Uterus (tissue), 4 donors: ENCODE data around the gene SMOC2. TPM values are rescaled to one million over a fixed set of nuclear protein-coding genes. Genes with fewer than 3 reads are reported as not detected.

ENCODE experiments used
- DNase-seq, 2 donors: peaks; one replicate each; pipeline ENCODE4 v3.0.0-alpha.2; 2019 to 2020
- H3K27ac ChIP-seq, 2 donors: fragments of 200-600 bp; sonication (generic); 1 replicate in 1 of 2; 2 replicates in 1 of 2; pipeline ENCODE4 v1.5.1; 2016 to 2018
- H3K27me3 ChIP-seq, 2 donors: fragments of 200-600 bp; sonication (generic); one replicate each; pipeline ENCODE4 v1.5.1; 2018 to 2019; ENCODE audit warnings: control low read depth in 1 of 2
- H3K36me3 ChIP-seq, 2 donors: fragments of 200-600 bp; sonication (generic); one replicate each; pipeline ENCODE4 v1.5.1; 2019; ENCODE audit warnings: control low read depth in 1 of 2
- H3K4me1 ChIP-seq, 2 donors: fragments of 200-600 bp; sonication (generic); one replicate each; pipeline ENCODE4 v1.5.1; 2018 to 2019; ENCODE audit warnings: control low read depth in 1 of 2
- H3K4me3 ChIP-seq, 2 donors: fragments of 200-600 bp; sonication (generic); 1 replicate in 1 of 2; 2 replicates in 1 of 2; pipeline ENCODE4 v1.5.1; 2018 to 2019; ENCODE audit warnings: mild to moderate bottlenecking in 1 of 2
- H3K9me3 ChIP-seq, 2 donors: fragments of 200-600 bp; sonication (generic); one replicate each; pipeline ENCODE4 v1.5.1; 2019; ENCODE audit warnings: control low read depth in 1 of 2
- POLR2A ChIP-seq, 2 donors: fragments of 450-650 bp; IDR thresholded peaks; one replicate each; pipeline ENCODE4 v1.6.1; 2016; ENCODE audit warnings: antibody characterized with exemption in 2 of 2, mild to moderate bottlenecking in 1 of 2, moderate library complexity in 1 of 2
- intact Hi-C: fragments of 100-400 bp; cut with DNase I; formaldehyde crosslinking; loops from one replicate; pipeline ENCODE4 v1.15.1; 2023; ENCODE audit warnings: low total_unique reads
- total RNA-seq, 4 donors: library from RNA; depleted of rRNA in 3 of 4; stranded (reverse); fragments of >200 nt in 3 of 4; gene quantifications; one replicate each; pipeline versions ENCODE4 v1.1.0 to v1.2.4, GENCODE V29; 2014 to 2023
- TF ChIP-seq, protein P1 (sequence below), 4 experiments: fragments of 200-600 bp in 2 of 4; fragments of 450-650 bp in 2 of 4; sonication (generic) in 2 of 4; IDR thresholded peaks; one replicate each; pipeline ENCODE4 v1.5.1; 2016 to 2019; ENCODE audit warnings: antibody characterized with exemption in 4 of 4, mild to moderate bottlenecking in 2 of 4, moderate library complexity in 1 of 4
- donor health status: DM: yes; HTN: yes; CAD: no.

The SMOC2 gene
- total RNA-seq, 4 donors from 2014 or later = 98.2 to 139 (median 121) TPM

DNA sequence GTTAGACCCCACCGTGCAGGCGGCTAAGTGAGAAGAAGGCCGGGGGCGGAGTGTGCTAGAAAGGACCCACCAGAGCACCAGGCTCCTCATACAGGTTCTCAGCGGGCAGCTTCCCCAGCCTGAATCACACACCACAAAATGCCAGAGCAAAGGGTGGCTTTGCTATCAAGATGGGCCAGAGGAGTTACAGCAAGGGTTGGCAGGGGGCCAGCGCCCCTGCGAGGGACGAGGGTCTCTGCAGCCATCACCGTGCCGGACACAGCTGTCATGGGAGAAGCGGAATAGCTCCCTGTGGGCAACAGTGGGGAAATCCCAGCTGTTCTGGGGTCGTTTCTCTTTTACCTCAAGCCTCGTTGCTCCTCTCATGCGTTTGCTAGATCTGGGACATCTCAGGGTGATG lies 206.3 kb downstream of the SMOC2 start:
- Histone ChIP-seq H3K27ac (peak overlapping the region in 1 of 2 donors; percentile 43), H3K9me3 (no peaks in the 10 kb centered on the region), H3K27me3 (no peaks in the 10 kb centered on the region), H3K4me3 (no peak overlapping the region), H3K4me1 (no peaks in the 10 kb centered on the region), H3K36me3 (no peaks in the 10 kb centered on the region)
- DNase-seq = no peak
- intact Hi-C loops = no loop called here
- TF ChIP-seq, protein P1, sequence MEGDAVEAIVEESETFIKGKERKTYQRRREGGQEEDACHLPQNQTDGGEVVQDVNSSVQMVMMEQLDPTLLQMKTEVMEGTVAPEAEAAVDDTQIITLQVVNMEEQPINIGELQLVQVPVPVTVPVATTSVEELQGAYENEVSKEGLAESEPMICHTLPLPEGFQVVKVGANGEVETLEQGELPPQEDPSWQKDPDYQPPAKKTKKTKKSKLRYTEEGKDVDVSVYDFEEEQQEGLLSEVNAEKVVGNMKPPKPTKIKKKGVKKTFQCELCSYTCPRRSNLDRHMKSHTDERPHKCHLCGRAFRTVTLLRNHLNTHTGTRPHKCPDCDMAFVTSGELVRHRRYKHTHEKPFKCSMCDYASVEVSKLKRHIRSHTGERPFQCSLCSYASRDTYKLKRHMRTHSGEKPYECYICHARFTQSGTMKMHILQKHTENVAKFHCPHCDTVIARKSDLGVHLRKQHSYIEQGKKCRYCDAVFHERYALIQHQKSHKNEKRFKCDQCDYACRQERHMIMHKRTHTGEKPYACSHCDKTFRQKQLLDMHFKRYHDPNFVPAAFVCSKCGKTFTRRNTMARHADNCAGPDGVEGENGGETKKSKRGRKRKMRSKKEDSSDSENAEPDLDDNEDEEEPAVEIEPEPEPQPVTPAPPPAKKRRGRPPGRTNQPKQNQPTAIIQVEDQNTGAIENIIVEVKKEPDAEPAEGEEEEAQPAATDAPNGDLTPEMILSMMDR (IDR thresholded peaks at IDR 0.05) = no peak
- no peak for TF ChIP-seq POLR2A (IDR thresholded peaks at IDR 0.05)

DNA sequence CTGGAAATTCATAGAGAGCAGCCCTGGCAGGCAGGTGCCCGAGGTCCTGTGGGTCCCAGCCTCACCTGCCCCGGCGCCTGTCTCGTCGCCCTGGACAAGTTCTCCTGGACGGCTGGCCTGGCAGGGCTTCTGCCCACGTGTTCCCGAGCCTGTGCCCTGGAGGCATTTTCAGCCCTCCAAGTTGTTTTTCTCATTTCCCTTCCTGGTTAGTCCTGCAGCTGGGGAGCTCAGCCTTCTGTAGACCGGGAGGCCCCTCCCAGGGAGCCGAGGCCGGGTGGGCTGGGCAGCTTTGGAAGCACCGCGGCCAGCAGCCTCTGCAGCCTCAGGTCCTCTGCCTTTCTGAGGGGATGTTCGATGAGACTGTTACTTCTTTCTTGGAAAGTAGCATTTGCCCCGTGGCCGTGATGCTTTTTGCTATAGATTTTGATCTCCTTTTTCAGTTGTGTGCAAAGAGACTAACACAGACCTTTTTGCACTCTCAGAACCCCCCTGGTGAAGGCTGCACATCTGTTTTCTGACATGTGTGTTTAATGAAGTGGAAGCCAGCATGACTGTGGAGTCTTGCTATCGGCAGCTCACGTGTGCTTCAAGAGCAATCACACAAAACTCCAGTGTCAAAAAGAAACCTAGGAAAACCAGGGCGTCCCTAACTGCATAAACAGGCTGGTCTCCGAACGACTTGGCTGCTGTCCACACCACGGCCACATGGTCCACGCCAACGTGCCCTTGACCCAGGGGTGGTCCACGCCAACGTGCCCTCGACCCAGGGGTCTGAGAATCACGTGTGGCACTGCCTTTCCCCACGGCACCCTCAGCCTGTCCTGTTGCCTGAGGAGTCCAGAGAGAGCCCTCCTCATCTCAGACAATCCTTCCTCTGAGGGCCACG lies 207.5 kb downstream of the SMOC2 start:
- no peak for TF ChIP-seq POLR2A (IDR thresholded peaks at IDR 0.05)
- TF ChIP-seq, protein P1 (IDR thresholded peaks at IDR 0.05) = no peak
- no peak for DNase-seq
- Histone ChIP-seq H3K27me3 (no peaks in the 10 kb centered on the region), H3K27ac (peak overlapping the region in 1 of 2 donors; percentile 66), H3K4me3 (no peak overlapping the region), H3K9me3 (no peaks in the 10 kb centered on the region), H3K4me1 (no peaks in the 10 kb centered on the region), H3K36me3 (no peaks in the 10 kb centered on the region)
- intact Hi-C loops = no loop called here

DNA sequence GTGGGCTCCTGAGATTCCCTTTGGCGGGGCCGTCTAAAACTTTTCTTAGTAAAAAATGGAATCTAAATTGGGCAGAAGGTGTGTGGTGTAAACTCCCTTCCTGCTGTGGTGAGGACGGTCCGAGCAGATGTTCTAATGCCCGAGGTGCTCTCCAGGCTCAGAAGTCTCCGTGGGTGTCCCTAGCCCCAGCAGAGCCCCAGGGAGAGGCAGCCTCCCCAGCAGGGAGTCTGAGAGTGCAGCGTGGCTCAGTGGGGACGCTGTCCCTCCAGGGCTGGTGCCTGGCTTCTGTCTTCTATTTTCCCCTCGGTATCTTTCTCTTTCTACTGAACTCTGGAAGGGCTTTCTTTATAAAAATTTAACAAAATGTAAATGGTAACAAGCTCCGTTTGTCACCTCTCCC lies 208.2 kb downstream of the SMOC2 start:
- intact Hi-C loops = no loop called here
- H3K9me3 ChIP-seq = no peaks in the 10 kb centered on the region
- no peak for TF ChIP-seq POLR2A (IDR thresholded peaks at IDR 0.05)
- TF ChIP-seq, protein P1 (IDR thresholded peaks at IDR 0.05) = no peak
- H3K36me3 ChIP-seq = no peaks in the 10 kb centered on the region
- H3K4me1 ChIP-seq = no peaks in the 10 kb centered on the region
- no peaks in the 10 kb centered on the region for H3K27me3 ChIP-seq
- peak overlapping the region in 1 of 2 donors; percentile 66 for H3K27ac ChIP-seq
- no peak overlapping the region for H3K4me3 ChIP-seq
- no peak for DNase-seq

DNA sequence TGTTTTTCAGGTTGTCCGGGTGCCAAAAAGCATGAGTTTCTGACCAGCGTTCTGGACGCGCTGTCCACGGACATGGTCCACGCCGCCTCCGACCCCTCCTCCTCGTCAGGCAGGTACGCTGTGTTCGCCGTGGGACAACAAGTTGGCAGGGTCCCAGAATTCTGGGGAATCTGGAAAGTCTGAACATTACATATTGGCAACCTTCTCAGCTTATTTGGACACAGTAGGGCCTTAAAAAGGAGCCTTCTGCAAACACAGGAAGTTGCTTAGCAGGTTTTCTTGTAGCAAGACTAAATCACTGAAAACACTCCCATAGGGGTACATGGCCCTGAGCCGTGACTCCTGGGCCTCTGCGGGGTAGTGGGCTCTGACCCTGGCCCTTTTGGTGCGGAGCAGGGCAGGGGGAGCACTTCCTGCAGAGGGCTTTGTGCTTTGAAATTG lies 209.7 kb downstream of the SMOC2 start:
- no peak for TF ChIP-seq POLR2A (IDR thresholded peaks at IDR 0.05)
- TF ChIP-seq, protein P1 (IDR thresholded peaks at IDR 0.05) = no peak
- DNase-seq = peak; percentile 67 to 68
- intact Hi-C loops = no loop called here

DNA sequence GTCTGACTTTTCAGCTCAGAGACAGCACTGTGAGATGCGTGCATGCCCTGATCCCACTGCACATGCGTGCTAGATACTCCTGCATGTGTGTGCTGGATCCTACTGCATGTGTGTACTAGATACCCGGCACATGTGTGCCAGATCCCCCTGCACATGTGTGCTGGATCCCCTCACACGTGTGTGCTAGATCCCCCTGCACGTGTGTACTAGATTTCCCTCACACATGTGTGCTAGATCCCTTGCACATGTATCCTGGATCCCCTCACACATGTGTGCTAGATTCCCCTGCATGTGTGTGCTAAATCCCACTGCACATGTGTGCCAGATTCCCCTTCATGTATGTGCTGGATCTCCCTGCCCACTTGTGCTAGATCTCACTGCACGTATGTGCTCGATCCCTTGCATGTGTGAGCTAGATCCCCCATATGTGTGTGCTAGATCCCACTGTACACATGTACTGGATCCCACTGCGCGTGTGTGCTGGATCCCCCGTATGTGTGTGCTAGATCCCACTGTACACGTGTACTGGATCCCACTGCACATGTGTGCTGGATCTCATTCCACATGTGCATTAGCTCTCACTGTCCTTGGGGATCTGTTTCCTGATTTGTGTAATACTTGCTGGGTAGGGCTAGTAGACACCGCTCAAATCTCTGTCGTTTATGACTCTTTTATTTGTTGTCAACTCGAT lies 214.6 kb downstream of the SMOC2 start:
- no peak for DNase-seq
- no peak for TF ChIP-seq POLR2A (IDR thresholded peaks at IDR 0.05)
- TF ChIP-seq, protein P1 (IDR thresholded peaks at IDR 0.05) = no peak
- H3K4me3 ChIP-seq = no peak overlapping the region
- H3K27me3 ChIP-seq = no peaks in the 10 kb centered on the region
- no peaks in the 10 kb centered on the region for H3K9me3 ChIP-seq
- H3K27ac ChIP-seq = no peak overlapping the region
- H3K36me3 ChIP-seq = no peaks in the 10 kb centered on the region
- intact Hi-C loops = no loop called here
- H3K4me1 ChIP-seq = no peaks in the 10 kb centered on the region

More for the DNA sequence above, 209.7 kb downstream of the SMOC2 start:
- Histone ChIP-seq H3K27ac (peak overlapping the region in 1 of 2 donors; percentile 20), H3K4me3 (no peak overlapping the region), H3K27me3 (no peaks in the 10 kb centered on the region), H3K4me1 (no peaks in the 10 kb centered on the region), H3K9me3 (no peaks in the 10 kb centered on the region), H3K36me3 (no peaks in the 10 kb centered on the region)
